ENCODE data around the gene GREB1.

GRCh38 chr2:11533278-11534070 lies at the start of gene GREB1:
- TF ChIP-seq, protein P1, sequence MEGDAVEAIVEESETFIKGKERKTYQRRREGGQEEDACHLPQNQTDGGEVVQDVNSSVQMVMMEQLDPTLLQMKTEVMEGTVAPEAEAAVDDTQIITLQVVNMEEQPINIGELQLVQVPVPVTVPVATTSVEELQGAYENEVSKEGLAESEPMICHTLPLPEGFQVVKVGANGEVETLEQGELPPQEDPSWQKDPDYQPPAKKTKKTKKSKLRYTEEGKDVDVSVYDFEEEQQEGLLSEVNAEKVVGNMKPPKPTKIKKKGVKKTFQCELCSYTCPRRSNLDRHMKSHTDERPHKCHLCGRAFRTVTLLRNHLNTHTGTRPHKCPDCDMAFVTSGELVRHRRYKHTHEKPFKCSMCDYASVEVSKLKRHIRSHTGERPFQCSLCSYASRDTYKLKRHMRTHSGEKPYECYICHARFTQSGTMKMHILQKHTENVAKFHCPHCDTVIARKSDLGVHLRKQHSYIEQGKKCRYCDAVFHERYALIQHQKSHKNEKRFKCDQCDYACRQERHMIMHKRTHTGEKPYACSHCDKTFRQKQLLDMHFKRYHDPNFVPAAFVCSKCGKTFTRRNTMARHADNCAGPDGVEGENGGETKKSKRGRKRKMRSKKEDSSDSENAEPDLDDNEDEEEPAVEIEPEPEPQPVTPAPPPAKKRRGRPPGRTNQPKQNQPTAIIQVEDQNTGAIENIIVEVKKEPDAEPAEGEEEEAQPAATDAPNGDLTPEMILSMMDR (IDR thresholded peaks at IDR 0.05): no peak
- TF ChIP-seq POLR2AphosphoS5 (IDR thresholded peaks at IDR 0.05): peak in 1 of 3 donors; percentile 41
- TF ChIP-seq POLR2A (IDR thresholded peaks at IDR 0.05): no peak
